ENCODE data around the gene CDH11. TPM values are rescaled to one million over a fixed set of nuclear protein-coding genes. Genes with fewer than 3 reads are reported as not detected.

Gene CDH11
- total RNA-seq, 4 donors from 2014 or later, result 13.0 to 37.7 (median 27.8) TPM

DNA sequence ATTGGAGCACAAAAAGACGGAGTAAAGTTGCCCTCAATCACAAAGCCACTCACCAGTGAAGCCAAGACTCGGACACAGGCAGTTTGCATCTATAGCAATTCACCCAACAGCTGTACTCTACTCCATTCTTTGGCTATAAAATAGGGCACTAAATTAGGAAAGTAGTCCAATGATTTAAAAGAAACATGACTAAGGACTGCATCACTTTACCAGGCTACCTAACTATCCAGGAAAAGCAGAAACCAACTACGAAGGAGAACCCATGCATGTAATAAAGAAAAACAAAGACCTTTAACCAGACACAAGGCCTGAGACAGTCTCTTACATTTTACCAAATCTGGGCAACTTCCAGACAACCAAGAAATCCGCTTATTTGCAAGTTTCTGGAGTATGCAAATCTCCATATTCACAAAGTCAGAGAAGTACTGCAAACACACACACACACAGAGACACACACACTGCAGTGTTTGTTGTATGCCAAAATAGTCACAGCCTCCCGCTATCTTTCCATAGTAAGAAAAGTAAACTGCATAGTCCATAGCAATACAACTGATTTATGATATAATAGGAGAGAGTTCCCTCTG lies 59.8 kb downstream of the CDH11 start:
- no peak overlapping the region for H3K4me3 ChIP-seq (replicated peaks in 1 of 3)
- H3K4me1 ChIP-seq, result no peaks in the 10 kb centered on the region
- no peaks in the 10 kb centered on the region for H3K36me3 ChIP-seq
- H3K27me3 ChIP-seq, result no peaks in the 10 kb centered on the region
- intact Hi-C loops (cut with DNase I), result no loop called here
- H3K27ac ChIP-seq, result no peak overlapping the region
- TF ChIP-seq POLR2A (IDR thresholded peaks at IDR 0.05), result no peak
- TF ChIP-seq, protein P1, sequence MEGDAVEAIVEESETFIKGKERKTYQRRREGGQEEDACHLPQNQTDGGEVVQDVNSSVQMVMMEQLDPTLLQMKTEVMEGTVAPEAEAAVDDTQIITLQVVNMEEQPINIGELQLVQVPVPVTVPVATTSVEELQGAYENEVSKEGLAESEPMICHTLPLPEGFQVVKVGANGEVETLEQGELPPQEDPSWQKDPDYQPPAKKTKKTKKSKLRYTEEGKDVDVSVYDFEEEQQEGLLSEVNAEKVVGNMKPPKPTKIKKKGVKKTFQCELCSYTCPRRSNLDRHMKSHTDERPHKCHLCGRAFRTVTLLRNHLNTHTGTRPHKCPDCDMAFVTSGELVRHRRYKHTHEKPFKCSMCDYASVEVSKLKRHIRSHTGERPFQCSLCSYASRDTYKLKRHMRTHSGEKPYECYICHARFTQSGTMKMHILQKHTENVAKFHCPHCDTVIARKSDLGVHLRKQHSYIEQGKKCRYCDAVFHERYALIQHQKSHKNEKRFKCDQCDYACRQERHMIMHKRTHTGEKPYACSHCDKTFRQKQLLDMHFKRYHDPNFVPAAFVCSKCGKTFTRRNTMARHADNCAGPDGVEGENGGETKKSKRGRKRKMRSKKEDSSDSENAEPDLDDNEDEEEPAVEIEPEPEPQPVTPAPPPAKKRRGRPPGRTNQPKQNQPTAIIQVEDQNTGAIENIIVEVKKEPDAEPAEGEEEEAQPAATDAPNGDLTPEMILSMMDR (IDR thresholded peaks at IDR 0.05), result no peak
- no peaks in the 10 kb centered on the region for H3K9me3 ChIP-seq
- WGBS, 2 donors, result 85 to 87% methylated on average over 5 of the region's 5 CpGs
- no peak for DNase-seq

DNA sequence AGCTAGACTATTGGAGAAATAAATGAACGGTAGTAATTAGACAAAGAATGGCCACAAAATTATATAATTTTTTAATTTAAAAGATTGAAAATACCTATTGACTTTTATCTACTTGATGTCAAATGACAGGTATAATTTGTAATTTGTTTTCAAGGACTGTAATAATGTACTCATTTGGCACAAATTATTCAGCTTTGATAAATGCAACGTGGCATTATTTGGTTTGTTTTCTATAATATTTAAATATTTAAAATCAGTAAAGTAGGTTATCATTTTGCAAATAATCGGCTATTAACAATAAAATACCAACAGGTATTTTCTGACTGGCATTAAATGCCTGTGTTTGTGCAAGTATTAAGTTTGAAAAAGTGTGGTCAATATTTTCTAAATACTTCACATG lies 60.6 kb downstream of the CDH11 start:
- no peak for DNase-seq
- intact Hi-C loops (cut with DNase I), result no loop called here
- H3K4me3 ChIP-seq (replicated peaks in 1 of 3), result no peak overlapping the region
- no peaks in the 10 kb centered on the region for H3K27me3 ChIP-seq
- WGBS, 2 donors, result 84 to 85% methylated on average over 3 of the region's 3 CpGs
- no peaks in the 10 kb centered on the region for H3K4me1 ChIP-seq
- TF ChIP-seq, protein P1 (IDR thresholded peaks at IDR 0.05), result no peak
- no peak for TF ChIP-seq POLR2A (IDR thresholded peaks at IDR 0.05)
- no peaks in the 10 kb centered on the region for H3K9me3 ChIP-seq
- H3K27ac ChIP-seq, result no peak overlapping the region
- H3K36me3 ChIP-seq, result no peaks in the 10 kb centered on the region

DNA sequence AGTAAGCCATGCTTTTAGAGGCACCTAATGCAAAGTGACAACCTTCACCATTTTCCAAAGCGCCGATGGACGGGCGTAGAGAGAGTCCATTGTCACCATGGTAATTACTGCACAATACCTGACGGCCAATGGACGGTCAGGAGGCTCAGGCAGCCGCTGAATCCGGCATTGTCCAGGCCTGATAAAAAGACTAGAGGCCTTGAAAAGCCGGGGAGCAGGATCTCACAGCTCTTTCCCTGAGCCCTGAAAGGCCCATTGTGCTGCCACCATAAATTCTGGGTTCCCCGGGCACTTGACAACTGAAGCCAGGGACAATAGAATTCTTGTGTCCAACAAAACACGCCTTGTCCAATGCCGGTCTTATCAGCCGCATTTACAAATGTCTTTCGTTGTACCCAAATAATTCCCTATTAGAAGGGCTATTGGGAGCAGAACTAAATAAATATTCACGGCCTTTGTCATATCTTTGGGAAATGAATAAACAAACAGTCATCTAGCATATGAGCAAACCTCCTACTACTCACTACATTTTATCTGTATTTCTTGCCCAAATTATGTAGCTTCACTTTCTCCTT lies 62.4 kb downstream of the CDH11 start:
- WGBS, 2 donors, result 88 to 92% methylated on average over 15 of the region's 15 CpGs
- no peaks in the 10 kb centered on the region for H3K36me3 ChIP-seq
- no peak for DNase-seq

DNA sequence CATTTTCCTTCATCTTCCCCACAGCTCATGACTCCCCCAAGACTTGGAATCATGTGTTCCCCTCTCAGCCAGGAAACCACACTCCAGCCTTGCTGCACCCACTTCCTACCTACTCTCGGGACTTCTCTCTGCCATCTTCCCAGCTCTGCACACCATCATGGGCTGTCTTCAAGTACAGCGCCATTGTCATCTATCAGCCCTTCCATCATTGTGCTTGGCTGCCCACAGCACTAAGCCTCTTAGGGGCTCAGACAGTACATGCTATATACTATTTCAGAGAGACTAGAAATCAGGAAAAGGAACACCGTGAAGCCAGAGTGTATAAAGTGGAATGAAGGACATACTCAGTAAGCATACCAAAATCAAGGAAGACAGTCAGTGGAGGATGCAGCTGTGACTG lies 64.7 kb downstream of the CDH11 start:
- whole genome bisulfite sequencing, 2 donors, result 88 to 91% methylated on average over 3 of the region's 3 CpGs

More for the DNA sequence above, 62.4 kb downstream of the CDH11 start:
- H3K4me1 ChIP-seq, result no peaks in the 10 kb centered on the region
- H3K27me3 ChIP-seq, result no peaks in the 10 kb centered on the region
- H3K27ac ChIP-seq, result no peak overlapping the region
- H3K4me3 ChIP-seq (replicated peaks in 1 of 3), result no peak overlapping the region
- intact Hi-C loops (cut with DNase I), result no loop called here
- no peaks in the 10 kb centered on the region for H3K9me3 ChIP-seq
- TF ChIP-seq, protein P1 (IDR thresholded peaks at IDR 0.05), result no peak
- no peak for TF ChIP-seq POLR2A (IDR thresholded peaks at IDR 0.05)

DNA sequence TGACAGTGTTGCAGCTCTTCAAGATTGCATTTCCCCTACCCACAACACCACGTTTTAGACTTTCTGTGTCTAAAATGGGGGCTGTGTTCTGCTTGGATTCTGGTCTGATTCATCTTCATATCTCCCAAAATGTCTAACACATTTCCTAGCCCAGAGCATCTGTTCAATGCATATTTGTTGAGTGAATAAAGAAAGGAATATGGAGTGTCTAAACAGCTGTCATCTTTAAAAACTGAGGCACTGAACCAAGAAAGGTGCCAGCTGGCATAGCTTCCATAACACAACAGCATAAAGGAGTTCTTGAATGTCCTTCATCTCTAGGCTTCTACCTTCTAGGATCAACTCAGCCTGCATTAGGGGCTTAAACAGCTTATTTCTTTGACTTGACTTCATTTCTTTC lies 67.4 kb downstream of the CDH11 start:
- WGBS, 2 donors, result 62 to 90% methylated on average over 1 of the region's 1 CpG
- intact Hi-C loops (cut with DNase I), result no loop called here
- no peak for DNase-seq
- H3K4me1 ChIP-seq, result no peaks in the 10 kb centered on the region
- TF ChIP-seq, protein P1 (IDR thresholded peaks at IDR 0.05), result no peak
- no peak for TF ChIP-seq POLR2A (IDR thresholded peaks at IDR 0.05)
- H3K36me3 ChIP-seq, result no peaks in the 10 kb centered on the region
- no peaks in the 10 kb centered on the region for H3K9me3 ChIP-seq
- no peak overlapping the region for H3K27ac ChIP-seq
- no peak overlapping the region for H3K4me3 ChIP-seq (replicated peaks in 1 of 3)
- H3K27me3 ChIP-seq, result no peaks in the 10 kb centered on the region

More for the DNA sequence above, 64.7 kb downstream of the CDH11 start:
- Histone ChIP-seq H3K4me1 (no peaks in the 10 kb centered on the region), H3K9me3 (no peaks in the 10 kb centered on the region), H3K27me3 (no peaks in the 10 kb centered on the region), H3K4me3 (replicated peaks in 1 of 3) (no peak overlapping the region), H3K27ac (no peak overlapping the region), H3K36me3 (no peaks in the 10 kb centered on the region)
- TF ChIP-seq POLR2A (IDR thresholded peaks at IDR 0.05), result no peak
- TF ChIP-seq, protein P1 (IDR thresholded peaks at IDR 0.05), result no peak
- intact Hi-C loops (cut with DNase I), result no loop called here
- no peak for DNase-seq

Measured in thyroid gland (tissue), 4 donors.